GM19467 (cell line): Measurements from ENCODE around the gene NR6A1.

ENCODE experiments used
- ATAC-seq: cut with Tn5 transposase; IDR thresholded peaks from one replicate; pipeline ENCODE4 v1.9.1; 2021; ENCODE audit warnings: mild to moderate bottlenecking, moderate library complexity; ENCODE audit not compliant: unreplicated experiment

NR6A1 gene

GRCh38 chr9:124495126-124496074, 275.7 kb downstream of the NR6A1 start:
- ATAC-seq, result no peak

DNA sequence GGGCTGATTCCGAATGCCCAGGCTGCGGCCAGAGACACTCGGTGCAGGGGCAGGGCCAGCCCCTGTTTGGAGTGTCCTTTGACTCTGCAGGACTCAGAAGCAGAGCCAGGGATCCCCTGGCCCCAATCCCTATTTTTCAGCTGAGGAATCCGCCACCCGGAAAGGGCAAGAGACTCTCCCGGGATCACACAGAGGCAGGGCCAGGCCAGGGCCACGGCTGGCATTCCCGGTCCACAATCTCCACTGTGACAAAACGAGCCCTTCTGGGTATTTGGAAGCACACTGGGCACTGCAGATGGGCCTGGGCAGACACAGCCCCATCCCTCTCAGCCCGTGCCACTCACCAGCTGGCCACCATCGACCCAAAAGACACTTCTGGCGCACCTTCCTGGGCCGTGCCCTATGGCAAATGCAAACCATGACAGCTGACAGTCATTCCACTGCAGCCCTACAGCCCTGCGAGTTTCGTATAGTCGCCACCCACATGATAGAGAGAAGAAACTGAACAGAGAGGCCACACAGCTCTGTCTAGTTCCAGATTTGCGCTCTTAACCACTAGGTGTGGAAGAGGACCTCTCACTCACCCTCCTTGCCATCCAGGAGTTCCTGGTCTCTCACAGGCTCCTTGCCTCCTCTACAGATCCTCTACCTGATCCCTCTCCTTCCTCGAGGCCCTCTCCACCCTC, 277.2 kb downstream of the NR6A1 start:
- no peak for ATAC-seq

DNA sequence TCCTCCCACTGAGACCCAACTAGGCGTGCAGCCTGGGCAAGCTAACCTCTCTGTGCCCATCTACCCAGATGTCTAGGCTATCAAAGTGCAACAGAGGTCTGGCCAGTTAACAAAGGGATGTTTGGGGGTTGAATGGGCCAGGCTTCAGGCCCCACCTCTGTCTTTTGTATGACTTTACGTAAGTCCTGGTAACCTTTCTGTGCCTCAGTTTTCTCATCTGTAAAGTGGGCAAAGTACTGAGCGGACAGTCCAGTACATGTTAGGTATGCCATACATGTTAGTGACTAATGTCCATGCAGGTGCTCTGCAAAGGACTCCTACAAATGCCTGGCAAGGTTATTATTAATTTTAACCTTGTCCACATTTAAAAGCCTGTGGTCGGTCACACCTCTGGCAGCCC, 277.9 kb downstream of the NR6A1 start:
- ATAC-seq, result no peak

GRCh38 chr9:124492818-124493217, 278.3 kb downstream of the NR6A1 start:
- no peak for ATAC-seq

- ATAC-seq, result no peak
Measured at GRCh38 chr9:124491049-124491975, 279.8 kb downstream of the NR6A1 start.

DNA sequence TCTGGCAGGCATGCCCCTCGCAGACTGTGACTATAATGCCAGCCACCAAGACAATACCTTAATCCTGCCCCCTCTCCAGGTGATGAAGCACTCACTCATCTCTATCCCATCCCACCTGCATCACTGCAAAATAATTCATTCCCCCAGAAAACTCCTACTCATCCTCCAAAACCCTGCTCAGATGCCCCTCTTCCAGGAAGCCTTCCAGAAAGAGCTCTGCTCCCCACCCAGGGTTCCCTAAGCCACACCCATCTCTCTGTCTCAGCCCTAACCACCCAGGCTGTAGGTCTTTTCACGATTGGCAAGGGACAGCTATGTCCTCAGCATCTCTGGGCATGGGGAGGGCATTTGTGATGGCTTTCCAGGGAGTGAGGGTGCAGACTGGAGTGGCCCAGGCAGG, 281.1 kb downstream of the NR6A1 start:
- ATAC-seq, result no peak

DNA sequence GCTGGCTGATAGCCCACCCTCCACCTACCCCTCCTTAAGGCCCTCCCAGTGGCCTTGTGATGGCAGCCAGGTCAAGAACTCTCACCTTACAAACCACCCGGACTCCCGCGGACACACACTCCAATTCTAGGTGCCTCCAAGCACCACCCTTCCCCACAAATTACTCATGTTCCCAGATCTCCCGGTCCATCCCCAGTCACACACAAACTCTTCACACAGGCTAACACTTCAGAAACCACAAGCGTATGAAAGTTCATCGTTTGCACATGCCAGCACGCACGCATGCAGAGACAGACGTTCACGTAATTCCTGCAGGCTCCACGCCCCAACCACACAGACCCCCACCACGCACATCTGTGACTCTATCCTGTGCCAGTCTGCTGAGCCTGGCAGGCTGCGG, 281.9 kb downstream of the NR6A1 start:
- ATAC-seq, result no peak

DNA sequence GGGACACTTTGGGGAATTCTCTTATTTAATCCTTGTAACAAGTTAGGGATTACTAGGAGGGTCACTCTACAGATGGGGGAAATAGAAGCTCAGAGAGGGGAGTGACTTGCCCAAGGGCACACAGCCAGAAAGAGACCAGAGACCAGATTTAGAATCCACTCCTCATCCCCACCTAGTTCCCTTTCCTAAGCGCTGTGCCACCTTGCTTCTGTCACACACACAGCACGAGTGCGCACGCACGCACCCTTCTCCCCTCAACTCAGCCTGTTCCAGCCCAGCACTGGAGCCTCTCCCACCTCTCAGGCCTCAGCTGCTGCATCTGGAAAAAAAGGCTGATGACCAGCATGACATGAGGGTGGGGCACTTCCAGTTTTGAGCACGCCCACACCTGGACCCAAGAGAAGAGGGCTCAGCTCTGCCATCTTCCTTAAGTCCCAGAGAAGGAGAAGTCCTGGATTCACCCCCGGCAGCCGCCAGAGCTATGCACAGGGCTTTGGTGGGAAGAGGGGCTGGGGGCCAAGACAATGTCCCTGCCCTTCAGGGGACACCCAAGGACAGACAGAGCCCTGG, 282.4 kb downstream of the NR6A1 start:
- no peak for ATAC-seq

DNA sequence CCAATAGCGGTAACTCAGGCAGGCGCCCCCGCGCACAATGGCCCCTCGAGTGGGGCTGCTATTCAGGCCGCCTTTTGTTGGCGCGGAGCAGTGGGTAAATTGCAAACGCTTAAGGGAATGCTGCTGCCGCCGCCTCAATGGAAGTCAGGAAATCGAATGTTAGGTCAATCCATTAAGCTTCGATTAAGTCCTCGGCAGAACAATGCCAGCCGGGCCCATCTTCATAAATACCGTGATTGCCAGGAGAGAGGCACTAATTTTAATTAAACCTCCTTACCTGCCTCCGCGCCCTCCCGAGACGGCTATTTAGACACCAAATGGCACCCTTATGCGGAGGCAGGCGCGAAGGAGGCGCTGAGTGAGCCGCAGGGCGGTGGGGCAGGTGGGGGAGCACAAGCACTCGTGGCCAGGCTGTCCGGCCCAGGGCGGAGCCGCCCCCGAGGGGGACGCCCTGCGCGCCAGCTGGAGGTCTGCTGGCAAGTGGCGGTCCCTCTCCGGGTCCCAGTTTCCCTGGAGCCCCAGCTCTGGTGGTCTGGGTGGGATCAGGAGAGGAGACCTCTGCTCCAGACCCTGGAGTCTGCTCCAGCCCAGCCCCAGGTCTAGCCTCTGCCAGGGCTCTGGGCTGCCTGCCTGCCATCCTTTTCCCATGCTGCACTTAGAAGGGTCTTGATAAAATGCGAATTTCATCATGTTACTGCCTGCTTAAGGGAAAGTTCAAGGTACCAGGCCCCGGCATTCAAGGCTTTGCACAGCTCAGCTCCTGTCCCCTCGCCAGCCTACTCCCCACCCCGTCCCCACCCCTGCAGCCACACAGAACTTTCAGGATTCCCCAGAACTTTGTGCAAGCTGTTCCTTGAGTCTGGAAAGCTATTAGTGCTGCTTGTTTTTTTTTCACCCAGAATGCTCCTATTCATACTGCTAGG, 283.6 kb downstream of the NR6A1 start:
- ATAC-seq, result no peak

- no peak for ATAC-seq
Measured at GRCh38 chr9:124486778-124487259, 284.3 kb downstream of the NR6A1 start.

DNA sequence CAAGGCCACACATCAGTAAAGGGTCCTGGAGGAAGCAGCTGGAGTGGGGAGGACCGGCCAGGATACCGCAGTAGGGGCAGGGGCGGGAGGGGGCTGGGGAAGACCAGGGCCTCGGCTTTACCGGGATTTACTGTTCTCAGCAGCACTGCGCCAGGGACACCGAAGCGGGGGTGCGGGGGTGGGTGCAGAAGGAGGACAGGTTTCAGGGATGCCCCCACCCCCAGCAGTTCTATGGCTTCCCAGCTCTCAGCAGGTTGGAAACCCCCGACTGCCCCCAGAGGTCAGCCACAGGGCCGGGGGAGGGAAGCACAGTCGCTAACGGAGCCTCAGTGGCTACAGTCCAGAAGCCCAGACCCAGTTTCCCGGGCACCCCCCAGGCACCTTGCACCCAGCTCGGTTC, 285.2 kb downstream of the NR6A1 start:
- ATAC-seq, result no peak

DNA sequence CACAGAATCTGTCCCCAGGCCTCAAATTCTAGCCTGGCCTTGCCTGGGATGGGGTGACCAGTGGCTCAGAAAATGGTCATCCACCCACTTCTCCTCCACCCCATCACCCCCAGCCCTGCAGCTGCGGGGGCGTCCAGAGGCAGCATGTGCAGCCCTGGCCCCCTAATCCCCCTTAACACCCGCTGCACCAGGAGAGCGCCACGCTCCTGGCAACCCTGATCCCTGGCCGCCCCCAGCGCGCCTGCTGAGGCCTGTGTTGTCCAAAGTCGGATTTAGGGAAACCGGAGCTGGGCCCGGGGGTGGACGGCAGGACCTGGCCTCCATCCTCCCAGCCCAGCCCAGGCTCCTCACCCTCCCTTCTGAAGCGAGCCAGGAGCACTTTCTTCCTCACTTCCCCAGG, 285.9 kb downstream of the NR6A1 start:
- no peak for ATAC-seq

GRCh38 chr9:124483481-124483880, 287.6 kb downstream of the NR6A1 start:
- no peak for ATAC-seq

GRCh38 chr9:124482431-124483031, 288.6 kb downstream of the NR6A1 start:
- ATAC-seq, result no peak

DNA sequence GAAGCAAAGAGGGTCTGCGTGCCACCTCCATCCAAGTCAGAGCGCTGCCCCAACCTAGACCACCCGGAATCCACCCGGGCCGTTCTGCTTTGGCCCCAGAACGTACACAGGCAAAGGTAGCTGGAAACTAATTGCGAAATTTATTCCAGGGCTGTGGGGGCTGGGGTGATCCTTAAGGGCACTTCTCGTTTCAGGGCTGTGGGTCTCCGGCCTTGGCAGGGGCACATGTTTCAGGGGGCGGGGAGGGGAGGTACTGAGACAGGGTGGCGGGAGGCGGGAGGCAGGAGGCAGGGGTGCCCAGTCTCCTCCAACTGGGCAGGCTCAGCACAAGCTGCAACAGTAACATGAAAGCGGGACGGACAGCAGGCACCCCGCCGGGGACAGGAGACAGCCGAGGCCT, 290.0 kb downstream of the NR6A1 start:
- no peak for ATAC-seq

DNA sequence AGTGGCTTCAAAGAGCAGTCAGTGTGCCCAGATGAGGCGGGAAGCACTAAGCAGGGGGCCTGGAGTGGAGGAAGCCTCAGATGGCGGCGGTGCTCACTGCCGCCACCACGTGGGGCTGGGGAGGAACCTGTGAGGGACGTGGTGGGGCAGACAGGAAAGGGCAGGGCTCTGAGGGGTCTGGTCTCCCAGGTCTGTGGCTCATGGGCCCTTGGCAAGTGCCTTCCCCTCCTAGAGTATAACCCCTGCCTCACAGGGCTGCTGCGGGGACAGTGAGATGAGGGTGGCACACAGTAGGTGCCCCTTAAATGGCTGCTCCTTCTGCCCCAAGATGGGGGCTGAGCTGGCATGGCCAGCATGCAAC, 290.5 kb downstream of the NR6A1 start:
- ATAC-seq, result no peak

- ATAC-seq, result no peak
Measured at GRCh38 chr9:124479947-124480620, 291.0 kb downstream of the NR6A1 start.

GRCh38 chr9:124479371-124479770, 291.7 kb downstream of the NR6A1 start:
- ATAC-seq, result no peak

GRCh38 chr9:124478354-124478753, 292.8 kb downstream of the NR6A1 start:
- no peak for ATAC-seq
